Endothelial cell of umbilical vein (primary cell): ENCODE measurements around the gene SLTM. TPM values are rescaled to one million over a fixed set of nuclear protein-coding genes. Genes with fewer than 3 reads are reported as not detected.

Experiments used
- BruUV-seq: library from RNA; stranded (reverse); fragments of 400-500 nt; replicated peaks from 2 replicates; lab custom pipeline; 2021; lab: Mats Ljungman, UMichigan
- CTCF ChIA-PET: fragments of 300-600, 350-600 bp; sonication (Branson Sonifier 250); formaldehyde crosslinking; loops from one replicate; lab custom pipeline; 2021; ENCODE audit warnings: antibody characterized with exemption, inconsistent platforms; lab: Charles Lee
- POLR2A ChIA-PET: fragments of 300-600, 350-600 bp; sonication (Branson Sonifier 250); formaldehyde crosslinking; loops from one replicate; lab custom pipeline; 2021; ENCODE audit warnings: antibody characterized with exemption, inconsistent platforms; lab: Charles Lee
- DNase-seq: peaks from one replicate; pipeline ENCODE4 v3.0.0-alpha.2; 2011; ENCODE audit warnings: low read depth, low spot score
- FAIRE-seq: peaks from 2 replicates; lab custom pipeline; 2011; peaks lifted over from hg19 to GRCh38; lab: Jason Lieb, UNC
- H2AFZ ChIP-seq: 2 replicates; pipeline ENCODE4 v1.6.0; 2012; ENCODE audit warnings: low read depth, low read length, control low read depth, inconsistent platforms
- H3K27ac ChIP-seq: 2 replicates; pipeline ENCODE4 v1.5.1; 2011; ENCODE audit warnings: low read depth, mild to moderate bottlenecking, control low read depth, low read length, moderate library complexity; ENCODE audit not compliant: insufficient read depth
- H3K27me3 ChIP-seq, 2 experiments: 2 replicates each; pipeline versions ENCODE4 v1.6.0 to v1.6.1; 2011; ENCODE audit warnings: low read length in 2 of 2, mixed read lengths in 1 of 2; ENCODE audit not compliant: control insufficient read depth in 2 of 2, insufficient read depth in 2 of 2
- H3K36me3 ChIP-seq, 2 experiments: 2 replicates in 1 of 2; 3 replicates in 1 of 2; pipeline ENCODE4 v1.5.1; 2011; ENCODE audit warnings: low read length in 2 of 2, mild to moderate bottlenecking in 1 of 2, moderate library complexity in 1 of 2; ENCODE audit not compliant: control insufficient read depth in 2 of 2, insufficient read depth in 2 of 2; ENCODE audit errors: extremely low read depth in 1 of 2
- H3K4me1 ChIP-seq: 3 replicates; pipeline ENCODE4 v1.5.1; 2011; ENCODE audit warnings: mild to moderate bottlenecking, low read length; ENCODE audit not compliant: control insufficient read depth, insufficient read depth; ENCODE audit errors: extremely low read depth
- H3K4me2 ChIP-seq: 2 replicates; pipeline ENCODE4 v1.6.1; 2011; ENCODE audit warnings: low read length, control low read depth, mixed read lengths; ENCODE audit not compliant: insufficient read depth
- H3K4me3 ChIP-seq, 3 experiments: fragments of 200-600 bp in 1 of 3; sonication (generic), shearing (Covaris generic) in 1 of 3; replicated peaks in 1 of 3; 2 replicates each; pipeline ENCODE4 v1.5.1; 2011 to 2016; ENCODE audit warnings: control low read depth in 3 of 3, low read length in 3 of 3, mild to moderate bottlenecking in 2 of 3, inconsistent platforms in 1 of 3, low read depth in 1 of 3, moderate library complexity in 1 of 3; ENCODE audit not compliant: insufficient read depth in 1 of 3
- H3K79me2 ChIP-seq: 2 replicates; pipeline ENCODE4 v1.6.0; 2012; ENCODE audit warnings: low read length, inconsistent platforms; ENCODE audit not compliant: control insufficient read depth, insufficient read depth
- H3K9ac ChIP-seq: replicated peaks from 2 replicates; pipeline ENCODE3; 2011; ENCODE audit warnings: low read length, control low read depth; ENCODE audit not compliant: insufficient read depth; ENCODE audit errors: extremely low read depth
- H3K9me1 ChIP-seq: replicated peaks from 3 replicates; pipeline ENCODE4 v1.6.0; 2011; ENCODE audit warnings: mild to moderate bottlenecking, low read length; ENCODE audit not compliant: control insufficient read depth, insufficient read depth; ENCODE audit errors: extremely low read depth
- H3K9me3 ChIP-seq: replicated peaks from 2 replicates; pipeline ENCODE4 v1.5.1; 2012; ENCODE audit warnings: low read length, inconsistent platforms; ENCODE audit not compliant: control insufficient read depth, insufficient read depth
- H4K20me1 ChIP-seq: replicated peaks from 2 replicates; pipeline ENCODE3; 2011; ENCODE audit warnings: mild to moderate bottlenecking, low read length; ENCODE audit not compliant: control insufficient read depth, insufficient read depth; ENCODE audit errors: extremely low read depth
- EZH2 ChIP-seq: IDR thresholded peaks from 2 replicates; pipeline ENCODE4 v1.6.1; 2012; ENCODE audit warnings: borderline replicate concordance, low read depth, mild to moderate bottlenecking, moderate library complexity, low read length, inconsistent platforms; ENCODE audit not compliant: severe bottlenecking
- FOS ChIP-seq: IDR thresholded peaks from 2 replicates; pipeline ENCODE4 v1.6.1; 2011; ENCODE audit warnings: mild to moderate bottlenecking, low read length, moderate library complexity, borderline replicate concordance; ENCODE audit not compliant: insufficient read depth
- GATA2 ChIP-seq: IDR thresholded peaks from 2 replicates; pipeline ENCODE4 v1.7.0; 2011; ENCODE audit warnings: low read depth, mild to moderate bottlenecking, moderate library complexity, mixed read lengths, low read length; ENCODE audit not compliant: insufficient read length, insufficient read depth
- JUN ChIP-seq: IDR thresholded peaks from 2 replicates; pipeline ENCODE4 v1.6.1; 2011; ENCODE audit warnings: borderline replicate concordance, low read depth; ENCODE audit not compliant: insufficient read length, insufficient read depth
- MYC ChIP-seq: IDR thresholded peaks from one replicate; pipeline ENCODE4 v1.6.1; 2011; ENCODE audit warnings: mild to moderate bottlenecking, low read depth, low read length
- POLR2A ChIP-seq: IDR thresholded peaks from 2 replicates; pipeline ENCODE4 v1.6.1; 2012; ENCODE audit warnings: low read depth, mild to moderate bottlenecking, control low read depth, low read length
- POLR2AphosphoS5 ChIP-seq: IDR thresholded peaks from 2 replicates; pipeline ENCODE4 v1.6.1; 2012; ENCODE audit warnings: low read depth, mild to moderate bottlenecking, control low read depth, low read length, moderate library complexity; ENCODE audit not compliant: insufficient read depth
- dilution Hi-C: fragments of 300-500 bp; cut with MboI; formaldehyde crosslinking; loops from one replicate; pipeline ENCODE4 v1.15.0; 2019; ENCODE audit warnings: low sequenced_read_pairs; ENCODE audit not compliant: extremely low pct_ligation_motif_present
- intact Hi-C: fragments of 100-400 bp; cut with micrococcal nuclease; formaldehyde crosslinking; loops from one replicate; pipeline ENCODE4 v1.10.0; 2022
- polyA plus RNA-seq, 4 experiments: library from polyadenylated mRNA; depleted of rRNA in 3 of 4; stranded (reverse) in 3 of 4; unstranded in 1 of 4; fragments of >200 nt; gene quantifications; 2 replicates each; pipeline versions ENCODE4 v1.2.1 to v1.2.3, GENCODE V29; 2011 to 2012; ENCODE audit warnings: missing spikeins in 1 of 4
- total RNA-seq: library from RNA; stranded (reverse); gene quantifications from 2 replicates; pipeline ENCODE4 v1.2.3, GENCODE V29; 2021
- TF ChIP-seq, protein P1 (sequence below): IDR thresholded peaks from 2 replicates; pipeline ENCODE4 v1.6.1; 2011; ENCODE audit not compliant: insufficient read depth, insufficient read length
- TF ChIP-seq, protein P2 (sequence below), 2 donors: IDR thresholded peaks; 1 replicate in 1 of 2; 2 replicates in 1 of 2; pipeline ENCODE4 v1.5.1; 2011; ENCODE audit warnings: low read length in 2 of 2, mild to moderate bottlenecking in 2 of 2, moderate library complexity in 2 of 2, control low read depth in 1 of 2, inconsistent platforms in 1 of 2, low read depth in 1 of 2; ENCODE audit not compliant: insufficient read depth in 1 of 2; ENCODE audit errors: extremely low read depth in 1 of 2

The SLTM gene
- total and polyA plus RNA-seq, 2 donors (not counting 3 experiments of a cell fraction or from before 2014, with no cell fraction given), result 28.1 to 93.0 TPM

DNA sequence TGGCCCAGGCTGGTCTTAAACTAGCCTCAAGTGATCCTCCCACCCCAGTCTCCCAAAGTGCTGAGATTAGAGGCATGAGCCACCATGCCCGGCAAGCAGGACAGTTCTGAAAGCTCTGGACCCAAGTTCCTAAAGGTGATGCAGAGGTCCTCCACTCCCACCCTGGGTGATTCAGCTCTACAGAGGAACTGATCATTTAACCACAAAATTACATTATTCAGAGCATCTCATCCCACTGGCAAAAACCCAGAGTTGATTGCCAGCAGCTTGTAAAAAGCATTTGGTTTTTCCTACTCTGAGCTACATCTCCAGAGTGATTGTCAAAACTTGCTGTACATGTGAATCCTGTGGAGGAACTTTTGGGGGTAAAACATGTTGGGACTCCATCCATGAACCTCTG, 60.2 kb downstream of the SLTM start:
- ChIA-PET POLR2A (no interaction called here), CTCF (interaction anchor here (0.7 kb wide), 1 partner anchor 12 kb away, joined by 3 read pairs; no protein-coding TSS in a partner anchor)
- H2AFZ ChIP-seq, result no peak overlapping the region
- H3K9me3 ChIP-seq, result no peaks in the 10 kb centered on the region
- TF ChIP-seq MYC (no peak), GATA2 (no peak), EZH2 (no peak), POLR2A (no peak), FOS (no peak), POLR2AphosphoS5 (no peak), JUN (no peak)
- TF ChIP-seq, protein P1, sequence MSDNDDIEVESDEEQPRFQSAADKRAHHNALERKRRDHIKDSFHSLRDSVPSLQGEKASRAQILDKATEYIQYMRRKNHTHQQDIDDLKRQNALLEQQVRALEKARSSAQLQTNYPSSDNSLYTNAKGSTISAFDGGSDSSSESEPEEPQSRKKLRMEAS, result no peak
- TF ChIP-seq, protein P2, sequence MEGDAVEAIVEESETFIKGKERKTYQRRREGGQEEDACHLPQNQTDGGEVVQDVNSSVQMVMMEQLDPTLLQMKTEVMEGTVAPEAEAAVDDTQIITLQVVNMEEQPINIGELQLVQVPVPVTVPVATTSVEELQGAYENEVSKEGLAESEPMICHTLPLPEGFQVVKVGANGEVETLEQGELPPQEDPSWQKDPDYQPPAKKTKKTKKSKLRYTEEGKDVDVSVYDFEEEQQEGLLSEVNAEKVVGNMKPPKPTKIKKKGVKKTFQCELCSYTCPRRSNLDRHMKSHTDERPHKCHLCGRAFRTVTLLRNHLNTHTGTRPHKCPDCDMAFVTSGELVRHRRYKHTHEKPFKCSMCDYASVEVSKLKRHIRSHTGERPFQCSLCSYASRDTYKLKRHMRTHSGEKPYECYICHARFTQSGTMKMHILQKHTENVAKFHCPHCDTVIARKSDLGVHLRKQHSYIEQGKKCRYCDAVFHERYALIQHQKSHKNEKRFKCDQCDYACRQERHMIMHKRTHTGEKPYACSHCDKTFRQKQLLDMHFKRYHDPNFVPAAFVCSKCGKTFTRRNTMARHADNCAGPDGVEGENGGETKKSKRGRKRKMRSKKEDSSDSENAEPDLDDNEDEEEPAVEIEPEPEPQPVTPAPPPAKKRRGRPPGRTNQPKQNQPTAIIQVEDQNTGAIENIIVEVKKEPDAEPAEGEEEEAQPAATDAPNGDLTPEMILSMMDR (IDR thresholded peaks at IDR 0.05; ENCODE audit: extremely low read depth in 1 of 2, insufficient read depth in 1 of 2, low read depth in 1 of 2, low read length in 2 of 2), result no peak
- H3K36me3 ChIP-seq, result peaks cover under 1 to 2% of the 10 kb centered on the region in 2 experiments
- no peak overlapping the region for H3K9ac ChIP-seq
- dilution Hi-C loops, result no loop called here
- no peaks in the 10 kb centered on the region for H3K9me1 ChIP-seq
- FAIRE-seq, result no peak
- no peak overlapping the region for H3K4me2 ChIP-seq
- no peak overlapping the region for H3K27ac ChIP-seq
- H3K27me3 ChIP-seq, result no peaks in the 10 kb centered on the region
- no peaks in the 10 kb centered on the region for H3K4me1 ChIP-seq
- intact Hi-C loops, result no loop called here
- no peaks in the 10 kb centered on the region for H4K20me1 ChIP-seq
- H3K79me2 ChIP-seq, result no peaks in the 10 kb centered on the region
- DNase-seq, result no peak
- BruUV-seq, result no TSS peak
- H3K4me3 ChIP-seq, result no peak overlapping the region
